NCI-H526 treated with DMSO at 0.1 percent for 48 hours (cell line): Measurements from ENCODE around the gene PCBP3.
A peak's percentile ranks its signal among the peaks of the same experiment; 100 is the strongest.
"Not testable (repeated sequence)": the region's sequence is repeated elsewhere in the genome, so short reads cannot be mapped to it uniquely, and the experiment has no call there.

Source experiments
- DNase-seq: peaks from one replicate; lab custom pipeline; 2025; lab: John Stamatoyannopoulos, UW

The PCBP3 gene

DNA sequence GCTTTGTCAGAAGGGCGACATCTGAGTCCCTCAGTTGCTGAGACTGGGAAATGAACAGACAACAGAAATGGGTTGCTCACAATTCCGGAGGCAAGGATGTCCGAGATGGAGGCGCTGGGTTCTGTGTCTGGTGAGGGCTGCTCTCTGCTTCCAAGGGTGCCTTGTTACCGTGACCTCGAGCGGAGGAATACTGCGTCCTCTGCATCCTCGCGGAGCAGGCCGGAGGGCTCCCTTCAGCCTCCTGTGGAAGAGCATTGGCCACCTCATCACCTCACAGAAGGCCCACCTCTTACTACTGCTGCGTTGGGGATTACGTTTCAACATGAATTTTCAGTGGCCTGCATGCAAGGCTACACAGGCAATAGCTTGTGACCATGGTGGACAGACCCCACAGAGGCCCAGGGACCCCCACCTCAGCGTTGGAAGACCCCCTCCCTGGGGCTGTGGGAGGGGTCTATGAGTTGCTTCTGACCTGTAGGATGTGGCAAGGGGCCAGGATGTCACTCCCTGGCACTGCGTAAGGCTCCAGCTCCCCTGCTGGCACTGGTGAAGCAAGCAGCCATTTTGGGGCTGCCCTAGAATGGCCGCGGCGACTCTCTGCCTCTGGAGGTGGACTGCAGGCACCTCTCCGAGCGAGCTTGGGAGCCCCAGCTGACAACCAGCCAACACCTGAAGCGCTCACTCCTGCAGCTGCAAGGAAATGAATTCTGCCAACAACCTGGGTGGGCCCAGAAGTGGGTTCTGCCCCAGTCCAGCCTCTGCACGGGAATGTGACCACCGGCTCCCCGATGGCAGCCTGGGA, 301.7 kb downstream of the PCBP3 start:
- DNase-seq = no peak

GRCh38 chr21:45945868-45946210, 302.3 kb downstream of the PCBP3 start:
- no peak for DNase-seq

GRCh38 chr21:45947296-45947695, 303.8 kb downstream of the PCBP3 start:
- no peak for DNase-seq

- no peak for DNase-seq
These were observed 304.3 kb downstream of the PCBP3 start for GRCh38 chr21:45947716-45948255.

GRCh38 chr21:45948576-45949141, 305.1 kb downstream of the PCBP3 start:
- no peak for DNase-seq

DNA sequence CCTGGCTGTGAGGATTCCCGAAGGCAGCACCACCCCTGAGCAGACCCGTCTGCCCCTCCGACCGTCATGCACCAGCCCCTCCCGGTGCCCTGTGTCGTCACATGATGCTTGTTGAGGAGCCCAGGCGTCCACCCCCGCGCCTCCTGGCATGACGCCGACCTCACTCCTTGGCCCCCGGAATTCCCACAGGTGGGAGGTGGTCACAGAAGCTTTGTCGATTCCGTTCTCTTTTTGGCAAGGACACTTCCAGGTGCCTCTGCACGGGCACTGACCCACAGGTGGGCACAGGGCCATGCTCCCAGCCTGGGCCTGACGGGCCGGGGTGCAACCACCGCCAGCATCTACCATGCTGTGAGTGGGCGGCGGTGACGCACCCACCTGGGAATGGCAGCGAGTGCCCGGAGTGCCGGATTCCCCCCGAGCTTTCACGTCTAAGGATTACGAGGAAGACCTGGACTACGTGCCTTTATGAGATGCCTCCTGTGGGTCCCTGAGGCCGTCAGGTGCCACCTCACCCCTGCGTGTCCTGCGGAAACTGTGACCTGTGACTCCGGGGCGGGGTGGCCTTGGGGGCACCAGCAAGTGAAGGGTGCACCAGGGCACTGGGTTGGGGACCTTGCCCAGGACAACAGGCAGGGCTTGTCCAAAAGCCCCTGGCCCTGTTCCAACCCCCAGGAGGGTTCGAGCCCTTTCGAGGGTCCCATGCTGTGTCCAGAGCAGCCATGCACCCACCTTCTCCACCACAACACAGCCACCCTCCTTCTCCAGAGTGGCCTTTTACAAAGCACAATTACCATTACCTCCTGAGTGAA, 306.6 kb downstream of the PCBP3 start:
- no peak for DNase-seq

DNA sequence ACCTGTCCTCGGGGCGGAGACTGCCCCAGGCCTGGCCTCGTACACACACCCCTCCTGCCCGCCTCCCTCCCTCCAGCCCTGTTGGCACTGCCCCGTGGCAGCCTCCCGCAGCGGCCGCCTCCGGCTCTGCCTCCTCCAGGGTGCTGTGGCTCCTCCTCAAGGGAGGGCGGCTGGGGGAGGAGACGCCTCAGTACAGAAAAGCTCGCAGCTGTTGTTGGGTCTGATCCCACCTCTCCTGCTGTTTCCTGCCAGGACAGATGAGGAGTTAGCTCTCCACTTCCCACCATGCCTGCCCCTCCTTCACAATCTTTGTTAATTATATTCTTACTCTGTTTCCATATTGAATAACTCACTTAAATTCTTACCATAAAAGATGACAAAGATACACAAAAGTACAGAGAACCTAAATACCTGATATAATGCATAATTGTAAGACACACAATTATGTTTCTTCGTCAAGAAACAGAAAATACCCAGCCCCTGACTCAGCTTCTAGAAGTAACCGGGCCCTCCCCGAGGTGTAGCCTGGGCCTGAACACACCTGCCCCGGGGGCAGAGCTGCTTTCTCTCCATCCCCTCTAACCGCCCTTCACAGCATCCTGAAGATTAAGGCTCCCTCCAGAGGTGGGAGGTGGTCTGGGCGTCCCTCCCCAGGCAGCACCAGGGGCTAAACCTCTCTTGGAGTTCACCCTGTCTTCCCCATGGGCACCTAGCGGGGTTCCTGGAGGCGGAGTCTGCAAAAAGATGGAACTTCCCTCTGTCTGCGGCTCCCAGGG, 307.4 kb downstream of the PCBP3 start:
- DNase-seq = no peak

DNA sequence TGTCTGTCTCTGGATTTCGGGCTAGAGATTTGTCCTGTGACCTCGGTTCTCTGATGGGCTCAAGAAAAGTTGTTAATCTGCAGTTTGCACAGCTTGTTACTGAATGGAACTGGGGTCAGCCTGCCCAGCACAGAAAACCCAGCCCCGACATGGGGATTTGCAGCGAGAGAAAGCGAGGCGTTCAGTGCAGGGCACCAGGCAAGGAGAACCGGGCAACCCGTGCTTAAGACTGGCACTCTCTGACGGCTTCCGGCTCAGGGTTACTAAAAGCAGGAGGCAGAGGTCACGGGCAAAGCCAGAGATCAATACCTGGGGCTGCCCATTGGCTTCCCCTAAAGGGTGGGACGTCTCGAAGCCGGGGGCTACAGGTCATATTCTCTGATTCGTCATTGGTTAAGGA, 308.2 kb downstream of the PCBP3 start:
- no peak for DNase-seq

DNA sequence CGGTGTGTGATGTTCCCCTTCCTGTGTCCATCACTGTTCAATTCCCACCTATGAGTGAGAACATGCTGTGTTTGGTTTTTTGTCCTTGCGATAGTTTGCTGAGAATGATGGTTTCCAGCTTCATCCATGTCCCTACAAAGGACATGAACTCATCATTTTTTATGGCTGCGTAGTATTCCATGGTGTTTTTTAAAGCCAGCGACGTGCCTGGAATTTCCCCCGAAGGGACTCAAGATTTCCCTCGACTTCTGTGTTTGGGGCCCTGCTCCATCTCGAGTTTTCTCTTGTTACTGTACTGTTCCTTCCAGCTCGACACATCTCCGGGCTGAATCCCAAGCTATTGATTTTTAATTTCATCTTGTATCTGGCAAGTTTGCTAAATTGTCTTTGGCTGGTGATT, 309.0 kb downstream of the PCBP3 start:
- DNase-seq = not testable (repeated sequence)

GRCh38 chr21:45952974-45953373, 309.4 kb downstream of the PCBP3 start:
- DNase-seq = no peak

DNA sequence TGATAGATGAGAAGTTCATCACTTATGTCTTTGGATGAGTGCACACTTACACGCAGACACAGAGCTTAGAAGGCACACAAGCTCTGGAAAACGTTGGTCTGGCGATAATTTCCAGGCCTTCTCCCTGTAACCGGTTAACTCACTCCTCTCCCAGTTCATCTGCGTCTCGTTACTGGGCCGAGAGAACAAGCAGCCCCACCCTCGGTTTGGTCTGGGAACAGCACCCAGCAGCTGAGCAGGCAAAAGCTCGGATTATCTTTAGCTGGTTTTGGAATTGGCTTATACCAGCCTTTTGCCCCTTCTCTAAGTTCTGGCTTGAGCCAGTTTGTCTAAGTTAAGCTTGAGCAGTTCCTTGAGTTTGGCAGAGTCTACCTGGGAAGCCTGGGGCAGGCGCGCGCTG, 310.7 kb downstream of the PCBP3 start:
- no peak for DNase-seq

GRCh38 chr21:45954921-45955320, 311.4 kb downstream of the PCBP3 start:
- no peak for DNase-seq

GRCh38 chr21:45957551-45957950, 314.0 kb downstream of the PCBP3 start:
- no peak for DNase-seq

- no peak for DNase-seq
These were observed 314.6 kb downstream of the PCBP3 start for GRCh38 chr21:45957981-45958600.

DNA sequence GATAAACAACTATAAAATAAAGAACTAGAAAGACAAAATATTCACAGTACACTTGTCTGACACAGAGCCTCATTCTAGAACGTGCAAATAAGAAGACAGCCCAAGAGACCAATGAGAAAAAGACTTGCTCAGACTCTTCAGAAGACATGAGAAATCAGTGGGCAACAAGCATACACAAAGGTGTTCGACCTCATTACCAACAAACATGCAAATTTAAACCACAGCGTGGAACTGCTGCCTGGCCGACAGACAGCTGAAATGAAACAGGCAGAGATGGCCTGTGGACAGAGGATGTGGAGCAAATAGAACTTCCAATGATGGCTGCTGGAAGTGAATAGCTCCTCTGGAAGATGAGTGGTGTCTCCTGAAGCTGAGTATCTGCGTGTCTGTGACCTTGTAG, 315.7 kb downstream of the PCBP3 start:
- peak; percentile 54 for DNase-seq

GRCh38 chr21:45959779-45960390, 316.4 kb downstream of the PCBP3 start:
- DNase-seq = no peak

- not testable (repeated sequence) for DNase-seq
These were observed 317.9 kb downstream of the PCBP3 start for GRCh38 chr21:45961408-45961807.

DNA sequence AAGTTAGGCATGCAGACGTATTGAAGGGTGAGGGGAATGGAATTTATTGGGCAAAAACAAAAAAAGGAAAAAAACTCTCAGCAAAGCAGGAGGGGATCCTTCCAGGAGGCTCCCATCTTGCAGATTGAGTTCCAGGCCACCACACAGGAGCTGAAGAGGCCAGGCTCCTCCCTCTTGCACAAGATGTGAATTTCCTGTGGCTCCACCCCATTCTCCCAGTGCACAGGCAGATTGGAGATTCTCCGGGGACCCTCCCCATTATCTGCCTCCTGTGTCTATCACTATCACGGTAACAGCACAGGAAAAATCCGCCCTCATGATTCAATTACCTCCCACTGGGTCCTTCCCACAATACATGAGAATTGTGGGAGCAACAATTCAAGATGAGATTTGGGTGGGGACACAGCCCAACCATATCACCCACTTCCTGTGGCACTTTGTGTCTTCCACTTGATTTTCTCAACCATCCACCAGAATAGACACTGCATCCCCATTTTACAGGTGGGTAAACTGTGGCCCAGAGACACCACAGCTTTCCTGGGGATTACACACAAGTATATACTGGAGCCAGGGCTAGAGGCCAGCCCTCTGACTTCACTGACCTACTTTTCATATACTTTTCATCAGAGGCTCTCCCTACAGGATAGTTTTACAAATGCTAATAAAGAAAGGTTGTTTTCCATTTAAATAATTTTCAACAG, 319.2 kb downstream of the PCBP3 start:
- DNase-seq = no peak

GRCh38 chr21:45963232-45963570, 319.7 kb downstream of the PCBP3 start:
- DNase-seq = no peak

GRCh38 chr21:45964649-45965048, 321.1 kb downstream of the PCBP3 start:
- no peak for DNase-seq
